ENCODE measurements around the gene PLD1. TPM values are rescaled to one million over a fixed set of nuclear protein-coding genes. Genes with fewer than 3 reads are reported as not detected.
A peak's percentile ranks its signal among the peaks of the same experiment; 100 is the strongest.

PLD1 gene
- total RNA-seq, 1 donor = 18.1 TPM

GRCh38 chr3:171847595-171848259, 37.4 kb upstream of the PLD1 start:
- no peaks in the 10 kb centered on the region for H3K27me3 ChIP-seq (ENCODE audit: insufficient read depth, low read length)
- no peak overlapping the region for H3K4me3 ChIP-seq (ENCODE audit: insufficient read depth, low read length)
- no peak overlapping the region for H3K4me2 ChIP-seq (ENCODE audit: insufficient read depth, low read length)
- H2AFZ ChIP-seq (ENCODE audit: low read length) = no peak overlapping the region
- H4K20me1 ChIP-seq (ENCODE audit: insufficient read depth, low read length) = no peaks in the 10 kb centered on the region
- H3K4me1 ChIP-seq (ENCODE audit: insufficient read depth, low read length) = peaks cover 27% of the 10 kb centered on the region
- H3K9me3 ChIP-seq (ENCODE audit: low read depth, low read length) = no peaks in the 10 kb centered on the region
- no peaks in the 10 kb centered on the region for H3K79me2 ChIP-seq (ENCODE audit: insufficient read depth, low read length)
- TF ChIP-seq, protein P1, sequence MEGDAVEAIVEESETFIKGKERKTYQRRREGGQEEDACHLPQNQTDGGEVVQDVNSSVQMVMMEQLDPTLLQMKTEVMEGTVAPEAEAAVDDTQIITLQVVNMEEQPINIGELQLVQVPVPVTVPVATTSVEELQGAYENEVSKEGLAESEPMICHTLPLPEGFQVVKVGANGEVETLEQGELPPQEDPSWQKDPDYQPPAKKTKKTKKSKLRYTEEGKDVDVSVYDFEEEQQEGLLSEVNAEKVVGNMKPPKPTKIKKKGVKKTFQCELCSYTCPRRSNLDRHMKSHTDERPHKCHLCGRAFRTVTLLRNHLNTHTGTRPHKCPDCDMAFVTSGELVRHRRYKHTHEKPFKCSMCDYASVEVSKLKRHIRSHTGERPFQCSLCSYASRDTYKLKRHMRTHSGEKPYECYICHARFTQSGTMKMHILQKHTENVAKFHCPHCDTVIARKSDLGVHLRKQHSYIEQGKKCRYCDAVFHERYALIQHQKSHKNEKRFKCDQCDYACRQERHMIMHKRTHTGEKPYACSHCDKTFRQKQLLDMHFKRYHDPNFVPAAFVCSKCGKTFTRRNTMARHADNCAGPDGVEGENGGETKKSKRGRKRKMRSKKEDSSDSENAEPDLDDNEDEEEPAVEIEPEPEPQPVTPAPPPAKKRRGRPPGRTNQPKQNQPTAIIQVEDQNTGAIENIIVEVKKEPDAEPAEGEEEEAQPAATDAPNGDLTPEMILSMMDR (IDR thresholded peaks at IDR 0.05; ENCODE audit: extremely low read depth, low read depth, low read length) = no peak
- H3K27ac ChIP-seq (ENCODE audit: low read depth, low read length) = no peak overlapping the region
- H3K36me3 ChIP-seq (ENCODE audit: insufficient read depth, low read length) = no peaks in the 10 kb centered on the region
- no peak for DNase-seq (ENCODE audit: insufficient read length, low spot score, missing footprints)

- no peak overlapping the region for H3K4me3 ChIP-seq (ENCODE audit: insufficient read depth, low read length)
- no peak overlapping the region for H3K4me2 ChIP-seq (ENCODE audit: insufficient read depth, low read length)
- H3K79me2 ChIP-seq (ENCODE audit: insufficient read depth, low read length) = no peaks in the 10 kb centered on the region
- no peaks in the 10 kb centered on the region for H4K20me1 ChIP-seq (ENCODE audit: insufficient read depth, low read length)
- no peaks in the 10 kb centered on the region for H3K27me3 ChIP-seq (ENCODE audit: insufficient read depth, low read length)
- H2AFZ ChIP-seq (ENCODE audit: low read length) = no peak overlapping the region
- DNase-seq (ENCODE audit: insufficient read length, low spot score, missing footprints) = no peak
- H3K9me3 ChIP-seq (ENCODE audit: low read depth, low read length) = no peaks in the 10 kb centered on the region
- peaks cover 27% of the 10 kb centered on the region for H3K4me1 ChIP-seq (ENCODE audit: insufficient read depth, low read length)
- H3K36me3 ChIP-seq (ENCODE audit: insufficient read depth, low read length) = no peaks in the 10 kb centered on the region
- peak overlapping the region; percentile 27 for H3K27ac ChIP-seq (ENCODE audit: low read depth, low read length)
- TF ChIP-seq, protein P1 (IDR thresholded peaks at IDR 0.05; ENCODE audit: extremely low read depth, low read depth, low read length) = no peak
Observed at GRCh38 chr3:171847133-171847532, 36.9 kb upstream of the PLD1 start.

DNA sequence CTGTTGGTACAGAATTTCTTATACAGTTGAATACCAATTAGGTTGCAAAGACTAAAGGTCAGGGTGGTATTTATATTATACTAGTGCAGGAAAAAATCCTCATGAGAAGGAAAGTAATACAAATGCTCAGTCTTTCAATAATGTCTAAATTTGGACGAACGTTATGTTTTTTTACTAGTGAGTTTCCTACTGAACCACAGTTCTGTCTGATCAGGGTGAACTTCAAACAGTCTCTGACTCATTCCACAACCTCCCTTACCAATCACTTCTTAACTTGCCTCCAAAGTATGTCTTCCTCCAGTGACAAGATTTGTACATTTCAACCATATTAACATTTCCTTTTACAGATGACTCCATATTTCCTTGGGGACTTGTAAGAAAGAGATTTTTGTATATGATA, 36.3 kb upstream of the PLD1 start:
- Histone ChIP-seq H3K27ac (ENCODE audit: low read depth, low read length) (peak overlapping the region; percentile 27), H2AFZ (ENCODE audit: low read length) (no peak overlapping the region), H3K79me2 (ENCODE audit: insufficient read depth, low read length) (no peaks in the 10 kb centered on the region), H3K4me3 (ENCODE audit: insufficient read depth, low read length) (no peak overlapping the region), H3K4me2 (ENCODE audit: insufficient read depth, low read length) (peak overlapping the region; percentile 38), H3K36me3 (ENCODE audit: insufficient read depth, low read length) (no peaks in the 10 kb centered on the region), H3K9me3 (ENCODE audit: low read depth, low read length) (no peaks in the 10 kb centered on the region), H3K27me3 (ENCODE audit: insufficient read depth, low read length) (no peaks in the 10 kb centered on the region), H4K20me1 (ENCODE audit: insufficient read depth, low read length) (no peaks in the 10 kb centered on the region), H3K4me1 (ENCODE audit: insufficient read depth, low read length) (peaks cover 29% of the 10 kb centered on the region)
- DNase-seq (ENCODE audit: insufficient read length, low spot score, missing footprints) = peak; percentile 75
- TF ChIP-seq, protein P1 (IDR thresholded peaks at IDR 0.05; ENCODE audit: extremely low read depth, low read depth, low read length) = no peak

- Histone ChIP-seq H3K27ac (ENCODE audit: low read depth, low read length) (no peak overlapping the region), H3K4me2 (ENCODE audit: insufficient read depth, low read length) (no peak overlapping the region), H3K27me3 (ENCODE audit: insufficient read depth, low read length) (no peaks in the 10 kb centered on the region), H3K79me2 (ENCODE audit: insufficient read depth, low read length) (no peaks in the 10 kb centered on the region), H3K36me3 (ENCODE audit: insufficient read depth, low read length) (no peaks in the 10 kb centered on the region), H4K20me1 (ENCODE audit: insufficient read depth, low read length) (no peaks in the 10 kb centered on the region), H3K4me3 (ENCODE audit: insufficient read depth, low read length) (no peak overlapping the region), H3K4me1 (ENCODE audit: insufficient read depth, low read length) (peaks cover 30% of the 10 kb centered on the region), H3K9me3 (ENCODE audit: low read depth, low read length) (no peaks in the 10 kb centered on the region), H2AFZ (ENCODE audit: low read length) (no peak overlapping the region)
- DNase-seq (ENCODE audit: insufficient read length, low spot score, missing footprints) = no peak
- TF ChIP-seq, protein P1 (IDR thresholded peaks at IDR 0.05; ENCODE audit: extremely low read depth, low read depth, low read length) = no peak
Observed at GRCh38 chr3:171845481-171846284, 35.4 kb upstream of the PLD1 start.

Measured in osteoblast (primary cell).